Keratinocyte (primary cell): ENCODE results near the gene PLEKHH2. TPM values are rescaled to one million over a fixed set of nuclear protein-coding genes. Genes with fewer than 3 reads are reported as not detected.

Source experiments
- DNase-seq: peaks from one replicate; pipeline ENCODE4 v3.0.0-alpha.2; 2011; ENCODE audit warnings: low read depth, missing footprints, low spot score
- FAIRE-seq: peaks from 2 replicates; lab custom pipeline; 2011; peaks lifted over from hg19 to GRCh38; lab: Jason Lieb, UNC
- H2AFZ ChIP-seq: 2 replicates; pipeline ENCODE4 v1.6.0; 2012; ENCODE audit warnings: low read length, control low read depth, inconsistent platforms; ENCODE audit not compliant: control insufficient read depth
- H3K27ac ChIP-seq: 2 replicates; pipeline ENCODE4 v1.5.1; 2011; ENCODE audit warnings: low read length; ENCODE audit not compliant: control insufficient read depth, insufficient read depth
- H3K27me3 ChIP-seq: 3 replicates; pipeline ENCODE4 v1.6.0; 2011; ENCODE audit warnings: low read length; ENCODE audit not compliant: control insufficient read depth, insufficient read depth; ENCODE audit errors: extremely low read depth
- H3K36me3 ChIP-seq, 2 experiments: 2 replicates in 1 of 2; 3 replicates in 1 of 2; pipeline ENCODE4 v1.5.1; 2011; ENCODE audit warnings: low read length in 2 of 2, mild to moderate bottlenecking in 1 of 2; ENCODE audit not compliant: control insufficient read depth in 2 of 2, insufficient read depth in 2 of 2; ENCODE audit errors: extremely low read depth in 1 of 2
- H3K4me1 ChIP-seq: 3 replicates; pipeline ENCODE4 v1.5.1; 2011; ENCODE audit warnings: low read length; ENCODE audit not compliant: control insufficient read depth, insufficient read depth; ENCODE audit errors: extremely low read depth
- H3K4me2 ChIP-seq: 3 replicates; pipeline ENCODE4 v1.6.0; 2011; ENCODE audit warnings: low read depth, low read length; ENCODE audit not compliant: control insufficient read depth, insufficient read depth; ENCODE audit errors: extremely low read depth
- H3K4me3 ChIP-seq, 3 experiments: fragments of 200-600 bp in 1 of 3; sonication (generic) in 1 of 3; 2 replicates in 2 of 3; 3 replicates in 1 of 3; pipeline ENCODE4 v1.5.1; 2011 to 2016; ENCODE audit warnings: low read length in 3 of 3, mild to moderate bottlenecking in 3 of 3, control low read depth in 2 of 3, inconsistent platforms in 1 of 3, low read depth in 1 of 3, mixed read lengths in 1 of 3, mixed run types in 1 of 3, moderate library complexity in 1 of 3; ENCODE audit not compliant: control insufficient read depth in 2 of 3, insufficient read depth in 2 of 3; ENCODE audit errors: extremely low read depth in 1 of 3
- H3K79me2 ChIP-seq: 2 replicates; pipeline ENCODE4 v1.6.0; 2012; ENCODE audit warnings: low read length; ENCODE audit not compliant: control insufficient read depth, insufficient read depth
- H3K9ac ChIP-seq: 3 replicates; pipeline ENCODE4 v1.6.0; 2011; ENCODE audit warnings: low read length; ENCODE audit not compliant: control insufficient read depth, insufficient read depth; ENCODE audit errors: extremely low read depth
- H3K9me1 ChIP-seq: 3 replicates; pipeline ENCODE4 v1.6.0; 2011; ENCODE audit warnings: low read length; ENCODE audit not compliant: control insufficient read depth, insufficient read depth; ENCODE audit errors: extremely low read depth
- H3K9me3 ChIP-seq: 2 replicates; pipeline ENCODE4 v1.5.1; 2012; ENCODE audit warnings: low read depth, low read length; ENCODE audit not compliant: control insufficient read depth
- H4K20me1 ChIP-seq: 3 replicates; pipeline ENCODE4 v1.6.0; 2011; ENCODE audit warnings: low read length; ENCODE audit not compliant: control insufficient read depth, insufficient read depth; ENCODE audit errors: extremely low read depth
- CTCF ChIP-seq, 3 experiments: IDR thresholded peaks in 1 of 3; conservative IDR thresholded peaks in 1 of 3; optimal IDR thresholded peaks in 1 of 3; 2 replicates in 2 of 3; 3 replicates in 1 of 3; pipeline versions ENCODE3 to v1.5.1; 2011; ENCODE audit warnings: low read length in 3 of 3, mild to moderate bottlenecking in 3 of 3, moderate library complexity in 2 of 3, control low read depth in 1 of 3, inconsistent platforms in 1 of 3; ENCODE audit not compliant: insufficient read depth in 2 of 3; ENCODE audit errors: extremely low read depth in 1 of 3
- EZH2 ChIP-seq: IDR thresholded peaks from one replicate; pipeline ENCODE4 v1.6.1; 2012; ENCODE audit warnings: inconsistent platforms, mild to moderate bottlenecking, low read length, moderate library complexity
- dilution Hi-C: fragments of 300-500 bp; cut with MboI; formaldehyde crosslinking; loops from one replicate; pipeline ENCODE4 v1.7.0; 2020; ENCODE audit warnings: low sequenced_read_pairs; ENCODE audit not compliant: extremely low pct_ligation_motif_present
- polyA plus RNA-seq, 5 experiments: library from polyadenylated mRNA; depleted of rRNA in 3 of 5; stranded (reverse) in 3 of 5; stranded (forward) in 1 of 5; unstranded in 1 of 5; fragments of >200 nt; gene quantifications; 1 replicate in 1 of 5; 2 replicates in 3 of 5; 3 replicates in 1 of 5; pipeline versions ENCODE4 v1.2.1 to v1.2.3, GENCODE V29; 2011 to 2012; ENCODE audit warnings: missing spikeins in 2 of 5, low read depth in 1 of 5, low replicate concordance in 1 of 5

The PLEKHH2 gene
- polyA plus RNA-seq, 1 donor (not counting 4 experiments of a cell fraction or from before 2014, with no cell fraction given): 1.3 TPM

- no peak overlapping the region for H3K27ac ChIP-seq
- H3K79me2 ChIP-seq: no peaks in the 10 kb centered on the region
- H3K9me3 ChIP-seq: no peaks in the 10 kb centered on the region
- no peak overlapping the region for H3K9ac ChIP-seq
- H4K20me1 ChIP-seq: no peaks in the 10 kb centered on the region
- H2AFZ ChIP-seq: no peak overlapping the region
- H3K4me1 ChIP-seq: no peaks in the 10 kb centered on the region
- H3K4me2 ChIP-seq: no peak overlapping the region
- no peaks in the 10 kb centered on the region for H3K36me3 ChIP-seq
- dilution Hi-C loops: no loop called here
- TF ChIP-seq CTCF (optimal IDR thresholded peaks at IDR 0.05 in 1 of 3, IDR thresholded peaks at IDR 0.05 in 1 of 3, conservative IDR thresholded peaks at IDR 0.05 in 1 of 3; ENCODE audit: extremely low read depth in 1 of 3, insufficient read depth in 2 of 3, low read length in 3 of 3) (no peak), EZH2 (no peak)
- no peaks in the 10 kb centered on the region for H3K27me3 ChIP-seq
- H3K9me1 ChIP-seq: no peaks in the 10 kb centered on the region
- FAIRE-seq (no peak), DNase-seq (no peak)
- no peak overlapping the region for H3K4me3 ChIP-seq
Measured at GRCh38 chr2:43701111-43701510, 64.1 kb downstream of the PLEKHH2 start.

- H3K4me3 ChIP-seq: no peak overlapping the region
- H3K9ac ChIP-seq: no peak overlapping the region
- H4K20me1 ChIP-seq: no peaks in the 10 kb centered on the region
- TF ChIP-seq EZH2 (no peak), CTCF (optimal IDR thresholded peaks at IDR 0.05 in 1 of 3, IDR thresholded peaks at IDR 0.05 in 1 of 3, conservative IDR thresholded peaks at IDR 0.05 in 1 of 3; ENCODE audit: extremely low read depth in 1 of 3, insufficient read depth in 2 of 3, low read length in 3 of 3) (no peak)
- DNase-seq: no peak
- H3K79me2 ChIP-seq: no peaks in the 10 kb centered on the region
- H3K4me2 ChIP-seq: no peak overlapping the region
- no peaks in the 10 kb centered on the region for H3K36me3 ChIP-seq
- no peak for FAIRE-seq
- H3K27ac ChIP-seq: no peak overlapping the region
- H3K9me1 ChIP-seq: no peaks in the 10 kb centered on the region
- dilution Hi-C loops: no loop called here
- peaks cover 5% of the 10 kb centered on the region for H3K4me1 ChIP-seq
- H3K9me3 ChIP-seq: no peaks in the 10 kb centered on the region
- H3K27me3 ChIP-seq: no peaks in the 10 kb centered on the region
- H2AFZ ChIP-seq: no peak overlapping the region
Measured at GRCh38 chr2:43707255-43708015, 70.4 kb downstream of the PLEKHH2 start.
